HepG2 (cell line): Measurements from ENCODE around the gene EXOC7. TPM values are rescaled to one million over a fixed set of nuclear protein-coding genes. Genes with fewer than 3 reads are reported as not detected.

Experiments
- AGO2 ChIP-seq: fragments of 200-400 bp; formaldehyde crosslinking; optimal IDR thresholded peaks from 2 replicates; pipeline ENCODE3; 2017; ENCODE audit warnings: mild to moderate bottlenecking, low read depth, low read length, moderate library complexity
- CREB3 ChIP-seq: sonication (generic); formaldehyde crosslinking; IDR thresholded peaks from 2 replicates; pipeline ENCODE4 v1.5.0; 2020; ENCODE audit warnings: missing genetic modification reagents
- EEA1 ChIP-seq: sonication (generic); formaldehyde crosslinking; IDR thresholded peaks from 2 replicates; pipeline ENCODE4 v1.5.1; 2020; ENCODE audit warnings: mild to moderate bottlenecking, missing genetic modification reagents, borderline replicate concordance
- FOSL1 ChIP-seq: sonication (generic); formaldehyde crosslinking; IDR thresholded peaks from 2 replicates; pipeline ENCODE4 v1.9.0; 2021; ENCODE audit warnings: missing genetic modification reagents, borderline replicate concordance
- FOXK1 ChIP-seq: sonication (generic); formaldehyde crosslinking; IDR thresholded peaks from 2 replicates; pipeline ENCODE4 v1.4.0; 2020; ENCODE audit warnings: low read depth, missing genetic modification reagents, borderline replicate concordance
- HOXA7 ChIP-seq: sonication (generic); formaldehyde crosslinking; IDR thresholded peaks from 2 replicates; pipeline ENCODE4 v1.8.1; 2022; ENCODE audit warnings: mild to moderate bottlenecking, missing genetic modification reagents, moderate library complexity
- IKZF4 ChIP-seq: sonication (generic); formaldehyde crosslinking; IDR thresholded peaks from 2 replicates; pipeline ENCODE4 v1.5.1; 2020; ENCODE audit warnings: borderline replicate concordance, mild to moderate bottlenecking, low read depth, missing genetic modification reagents; ENCODE audit errors: not compliant biosample characterization
- JUND ChIP-seq: sonication (generic); formaldehyde crosslinking; IDR thresholded peaks from 2 replicates; pipeline ENCODE4 v1.8.0; 2022; ENCODE audit warnings: mild to moderate bottlenecking, missing genetic modification reagents
- NFKBIZ ChIP-seq: IDR thresholded peaks from 2 replicates; pipeline ENCODE4 v1.6.1; 2018; ENCODE audit warnings: missing genetic modification reagents, missing compliant biosample characterization
- PAXIP1 ChIP-seq: sonication (generic); formaldehyde crosslinking; conservative IDR thresholded peaks from 2 replicates; pipeline ENCODE4 v1.4.0; 2020; ENCODE audit warnings: mild to moderate bottlenecking, missing genetic modification reagents, moderate library complexity
- PHF21A ChIP-seq: sonication (generic); formaldehyde crosslinking; IDR thresholded peaks from 2 replicates; pipeline ENCODE4 v1.5.0; 2020; ENCODE audit warnings: mild to moderate bottlenecking, missing genetic modification reagents
- SMAD9 ChIP-seq: sonication (generic); formaldehyde crosslinking; IDR thresholded peaks from 2 replicates; pipeline ENCODE4 v1.5.1; 2020; ENCODE audit warnings: mild to moderate bottlenecking, missing genetic modification reagents
- THAP11 ChIP-seq: IDR thresholded peaks from 2 replicates; pipeline ENCODE4 v1.6.1; 2016; ENCODE audit warnings: missing biosample characterization, missing genetic modification reagents
- ZBTB34 ChIP-seq: sonication (generic); formaldehyde crosslinking; IDR thresholded peaks from 2 replicates; pipeline ENCODE4 v1.8.0; 2022; ENCODE audit warnings: mild to moderate bottlenecking, missing genetic modification reagents
- ZNF792 ChIP-seq: IDR thresholded peaks from 2 replicates; pipeline ENCODE4 v1.6.1; 2016
- ZSCAN30 ChIP-seq: sonication (generic); formaldehyde crosslinking; IDR thresholded peaks from 2 replicates; pipeline ENCODE4 v1.5.0; 2020; ENCODE audit warnings: mild to moderate bottlenecking, missing genetic modification reagents
- polyA plus RNA-seq, 8 experiments: library from polyadenylated mRNA; depleted of rRNA in 3 of 8; stranded (reverse) in 7 of 8; unstranded in 1 of 8; fragments of >200 nt; fragmentation: Illumina TruSeq in 4 of 8; extraction: Trizol in 4 of 8; gene quantifications; 2 replicates each; pipeline versions ENCODE4 v1.2.1 to v1.2.3, GENCODE V29; 2011 to 2016; ENCODE audit warnings: low read depth in 4 of 8, missing spikeins in 1 of 8, mixed read lengths in 1 of 8; ENCODE audit not compliant: insufficient read depth in 1 of 8
- total RNA-seq, 5 experiments: library from RNA; depleted of rRNA; stranded (reverse); fragments of >200 nt; fragmentation: Illumina TruSeq; extraction: Trizol; gene quantifications; 2 replicates each; pipeline ENCODE4 v1.2.3, GENCODE V29; 2016; ENCODE audit warnings: low read depth in 1 of 5

The EXOC7 gene
- total and polyA plus RNA-seq, 2 of the 13 experiments (the other 11 are each of a cell fraction or from before 2014, with no cell fraction given): 86.9 to 116 TPM

GRCh38 chr17:76104140-76104895 lies 731 bp upstream of the EXOC7 start (continued):
- TF ChIP-seq ZBTB34 (no peak), FOSL1 (no peak), ZNF792 (CRISPR knock-in tag) (no peak), HOXA7 (CRISPR knock-in tag) (no peak), FOXK1 (CRISPR knock-in tag) (no peak), SMAD9 (CRISPR knock-in tag) (peak; percentile 85; the same call in 1 of the 2 replicates), NFKBIZ (CRISPR knock-in tag) (no peak), EEA1 (no peak), PHF21A (CRISPR knock-in tag) (0 out of 2 replicates have a peak, but pooled peaks have one; percentile 3), ZSCAN30 (CRISPR knock-in tag) (no peak), CREB3 (no peak), IKZF4 (peak; percentile 20), PAXIP1 (no peak), JUND (CRISPR knock-in tag) (peak; percentile 20; the same call in 1 of the 2 replicates), THAP11 (CRISPR knock-in tag) (no peak), AGO2 (peak; percentile 90)
